Left kidney (tissue), 2 donors: ENCODE data around the gene SPATA7. TPM values are rescaled to one million over a fixed set of nuclear protein-coding genes. Genes with fewer than 3 reads are reported as not detected.

Experiments used
- DNase-seq: peaks from one replicate; pipeline ENCODE4 v3.0.0-alpha.2; 2013
- polyA plus RNA-seq: library from polyadenylated mRNA; unstranded; fragments of 120-200 nt; gene quantifications from one replicate; pipeline ENCODE4 v1.2.1, GENCODE V29; 2013; ENCODE audit not compliant: insufficient read length

The SPATA7 gene
- polyA plus RNA-seq, 1 donor: 31.2 TPM

DNA sequence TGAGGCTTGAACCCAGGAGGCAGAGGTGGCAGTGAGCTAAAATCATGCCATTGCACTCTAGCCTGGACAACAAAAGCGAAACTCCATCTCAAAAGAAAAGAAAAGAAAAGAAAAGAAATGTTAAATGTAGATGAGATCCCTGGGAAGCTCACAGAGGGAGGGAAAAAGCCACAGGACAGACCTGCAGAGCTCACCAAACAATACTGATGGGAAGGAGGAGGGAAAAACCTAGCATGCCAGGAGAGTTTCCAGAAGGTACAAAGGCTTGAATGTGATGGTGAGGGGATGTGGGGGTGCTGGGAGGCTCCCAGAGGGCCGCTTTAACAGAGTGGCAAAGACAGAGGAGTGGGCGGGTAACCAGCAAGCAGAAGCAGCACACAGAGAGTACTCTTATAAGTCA lies 97.1 kb downstream of the SPATA7 start:
- DNase-seq: no peak

Other genes with a start within 250 kb of the SPATA7 start
- 0.27 TPM for gene KCNK10, start 62.4 kb upstream of the SPATA7 start, polyA plus RNA-seq
- 40.8 TPM for gene PTPN21, start 169.3 kb downstream of the SPATA7 start, polyA plus RNA-seq
- 116 TPM for gene ZC3H14, start 177.4 kb downstream of the SPATA7 start, polyA plus RNA-seq